GM23338 (cell line): ENCODE results near the gene SERP1. TPM values are rescaled to one million over a fixed set of nuclear protein-coding genes. Genes with fewer than 3 reads are reported as not detected.

Source experiments
- ATAC-seq: fragments of 200-7000 bp; cut with Tn5 transposase; 3 replicates; pipeline ENCODE4 v1.9.1; 2020
- DNase-seq: peaks from one replicate; pipeline ENCODE4 v3.0.0-alpha.2; 2015; ENCODE audit warnings: low spot score
- H2AFZ ChIP-seq: fragments of 200-600 bp; sonication (generic); 2 replicates; pipeline ENCODE4 v1.8.0; 2016; ENCODE audit warnings: antibody characterized with exemption, mild to moderate bottlenecking, moderate library complexity
- H3F3A ChIP-seq: fragments of 200-600 bp; sonication (generic); replicated peaks from 2 replicates; pipeline ENCODE4 v1.8.0; 2017; ENCODE audit warnings: antibody characterized with exemption, mixed run types, low read depth
- H3K27ac ChIP-seq: fragments of 200-600 bp; sonication (generic); 2 replicates; pipeline ENCODE4 v1.6.1; 2016; ENCODE audit warnings: low read depth
- H3K27me3 ChIP-seq: fragments of 200-600 bp; sonication (generic); 2 replicates; pipeline ENCODE4 v1.8.0; 2016; ENCODE audit warnings: mild to moderate bottlenecking, mixed run types, moderate library complexity; ENCODE audit not compliant: insufficient read depth
- H3K36me3 ChIP-seq: fragments of 200-600 bp; sonication (generic); 2 replicates; pipeline ENCODE4 v1.8.0; 2016; ENCODE audit warnings: mild to moderate bottlenecking; ENCODE audit not compliant: insufficient read depth
- H3K4me1 ChIP-seq: fragments of 200-600 bp; sonication (generic); 2 replicates; pipeline ENCODE4 v1.8.0; 2016; ENCODE audit warnings: mild to moderate bottlenecking, moderate library complexity; ENCODE audit not compliant: insufficient read depth
- H3K4me2 ChIP-seq: fragments of 200-600 bp; sonication (generic); 2 replicates; pipeline ENCODE4 v1.7.1; 2017; ENCODE audit warnings: mixed run types
- H3K4me3 ChIP-seq: fragments of 200-600 bp; sonication (generic); 2 replicates; pipeline ENCODE4 v1.6.1; 2016; ENCODE audit warnings: mixed run types
- H3K79me2 ChIP-seq: fragments of 200-600 bp; sonication (generic); replicated peaks from 2 replicates; pipeline ENCODE4 v1.8.0; 2017; ENCODE audit warnings: mild to moderate bottlenecking; ENCODE audit not compliant: insufficient read depth
- H3K9me2 ChIP-seq: fragments of 200-600 bp; sonication (generic); 2 replicates; pipeline ENCODE4 v1.8.0; 2017; ENCODE audit not compliant: insufficient read depth
- H4K20me1 ChIP-seq: fragments of 200-600 bp; sonication (generic); replicated peaks from 2 replicates; pipeline ENCODE4 v1.8.0; 2017; ENCODE audit warnings: mild to moderate bottlenecking; ENCODE audit not compliant: insufficient read depth
- H3K27ac Mint-ChIP-seq: 2 replicates; pipeline ENCODE4 v1.8.0; 2020; ENCODE audit warnings: inconsistent platforms, mild to moderate bottlenecking, moderate library complexity, mixed read lengths
- H3K27me3 Mint-ChIP-seq: 3 replicates; pipeline ENCODE4 v1.8.0; 2022; ENCODE audit warnings: low read depth, mild to moderate bottlenecking, moderate library complexity, mixed read lengths, inconsistent platforms; ENCODE audit not compliant: insufficient read depth, poor library complexity
- H3K36me3 Mint-ChIP-seq: 3 replicates; pipeline ENCODE4 v1.8.0; 2021; ENCODE audit warnings: low read depth, mild to moderate bottlenecking, inconsistent platforms, moderate library complexity, mixed read lengths
- H3K4me1 Mint-ChIP-seq: 3 replicates; pipeline ENCODE4 v1.8.0; 2020; ENCODE audit warnings: mild to moderate bottlenecking, inconsistent platforms, mixed read lengths
- H3K4me3 Mint-ChIP-seq: 3 replicates; pipeline ENCODE4 v1.8.0; 2021; ENCODE audit warnings: moderate library complexity, mild to moderate bottlenecking, inconsistent platforms, mixed read lengths
- H3K9me3 Mint-ChIP-seq: 3 replicates; pipeline ENCODE4 v1.8.0; 2020; ENCODE audit warnings: moderate library complexity, mild to moderate bottlenecking, inconsistent platforms, mixed read lengths
- JUNB ChIP-seq: IDR thresholded peaks from one replicate; pipeline ENCODE4 v1.6.1; 2016; ENCODE audit warnings: antibody characterized with exemption; ENCODE audit not compliant: unreplicated experiment
- ZNF462 ChIP-seq: fragments of 250-450 bp; sonication (Bioruptor Pico); IDR thresholded peaks from 2 replicates; pipeline ENCODE4 v1.5.0; 2020; ENCODE audit warnings: mild to moderate bottlenecking, moderate library complexity
- polyA plus RNA-seq: library from polyadenylated mRNA; unstranded; fragments of >200 nt; fragmentation: Nextera tagmentation; extraction: Ambion mirVana; gene quantifications from 2 replicates; pipeline ENCODE4 v1.2.1, GENCODE V29; 2016
- total RNA-seq: library from RNA; depleted of rRNA; stranded (reverse); fragments of >200 nt; shearing (Covaris generic); gene quantifications from 2 replicates; pipeline ENCODE4 v1.2.3, GENCODE V29; 2014
- TF ChIP-seq, protein P1 (sequence below): IDR thresholded peaks from 2 replicates; pipeline ENCODE4 v1.6.1; 2016; ENCODE audit warnings: antibody characterized with exemption
- TF ChIP-seq, protein P2 (sequence below), 2 experiments: fragments of 200-600 bp in 1 of 2; sonication (generic) in 1 of 2; conservative IDR thresholded peaks; 2 replicates each; pipeline versions ENCODE4 v1.5.1 to v1.6.1; 2016 to 2017; ENCODE audit warnings: antibody characterized with exemption in 2 of 2, low read depth in 2 of 2, mild to moderate bottlenecking in 2 of 2, moderate library complexity in 1 of 2

SERP1 gene
- total and polyA plus RNA-seq, 2 experiments from 2014 or later: 211 to 252 TPM

DNA sequence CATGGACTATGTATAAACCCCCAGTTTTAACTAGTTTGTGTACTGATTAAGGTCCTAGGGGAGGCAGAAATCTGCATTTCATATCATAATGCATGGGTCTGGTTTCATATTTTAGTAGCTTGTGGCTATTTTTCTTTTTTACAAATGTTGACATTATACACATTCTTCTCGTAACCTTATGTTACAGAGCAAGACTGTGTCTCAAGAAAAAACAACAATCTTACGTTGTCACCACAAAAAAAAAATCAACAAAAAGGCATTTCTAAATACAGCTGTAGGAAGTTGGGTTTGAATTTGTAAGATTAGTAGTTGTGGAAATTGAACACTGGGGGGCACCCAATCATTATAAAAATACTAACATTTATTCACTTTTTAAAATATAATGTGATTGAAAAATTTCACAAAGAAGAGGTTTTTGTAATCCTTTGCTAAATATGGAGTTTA is 17.9 kb downstream of the SERP1 start (continued):
- no peak for TF ChIP-seq ZNF462 (CRISPR knock-in tag)
- TF ChIP-seq, protein P1, sequence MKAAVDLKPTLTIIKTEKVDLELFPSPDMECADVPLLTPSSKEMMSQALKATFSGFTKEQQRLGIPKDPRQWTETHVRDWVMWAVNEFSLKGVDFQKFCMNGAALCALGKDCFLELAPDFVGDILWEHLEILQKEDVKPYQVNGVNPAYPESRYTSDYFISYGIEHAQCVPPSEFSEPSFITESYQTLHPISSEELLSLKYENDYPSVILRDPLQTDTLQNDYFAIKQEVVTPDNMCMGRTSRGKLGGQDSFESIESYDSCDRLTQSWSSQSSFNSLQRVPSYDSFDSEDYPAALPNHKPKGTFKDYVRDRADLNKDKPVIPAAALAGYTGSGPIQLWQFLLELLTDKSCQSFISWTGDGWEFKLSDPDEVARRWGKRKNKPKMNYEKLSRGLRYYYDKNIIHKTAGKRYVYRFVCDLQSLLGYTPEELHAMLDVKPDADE: no peak
- TF ChIP-seq, protein P2, sequence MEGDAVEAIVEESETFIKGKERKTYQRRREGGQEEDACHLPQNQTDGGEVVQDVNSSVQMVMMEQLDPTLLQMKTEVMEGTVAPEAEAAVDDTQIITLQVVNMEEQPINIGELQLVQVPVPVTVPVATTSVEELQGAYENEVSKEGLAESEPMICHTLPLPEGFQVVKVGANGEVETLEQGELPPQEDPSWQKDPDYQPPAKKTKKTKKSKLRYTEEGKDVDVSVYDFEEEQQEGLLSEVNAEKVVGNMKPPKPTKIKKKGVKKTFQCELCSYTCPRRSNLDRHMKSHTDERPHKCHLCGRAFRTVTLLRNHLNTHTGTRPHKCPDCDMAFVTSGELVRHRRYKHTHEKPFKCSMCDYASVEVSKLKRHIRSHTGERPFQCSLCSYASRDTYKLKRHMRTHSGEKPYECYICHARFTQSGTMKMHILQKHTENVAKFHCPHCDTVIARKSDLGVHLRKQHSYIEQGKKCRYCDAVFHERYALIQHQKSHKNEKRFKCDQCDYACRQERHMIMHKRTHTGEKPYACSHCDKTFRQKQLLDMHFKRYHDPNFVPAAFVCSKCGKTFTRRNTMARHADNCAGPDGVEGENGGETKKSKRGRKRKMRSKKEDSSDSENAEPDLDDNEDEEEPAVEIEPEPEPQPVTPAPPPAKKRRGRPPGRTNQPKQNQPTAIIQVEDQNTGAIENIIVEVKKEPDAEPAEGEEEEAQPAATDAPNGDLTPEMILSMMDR (conservative IDR thresholded peaks at IDR 0.05; ENCODE audit: low read depth in 2 of 2): peak in 1 of 2 experiments; percentile 59; a peak in 3 of 4 replicates

- H3K79me2 ChIP-seq: no peaks in the 10 kb centered on the region
- peak overlapping the region; percentile 21; the same call in 1 of the 2 replicates for H3K4me3 ChIP-seq
- H3K4me3 Mint-ChIP-seq: no peak overlapping the region; the same call in 1 of the 3 replicates
- peaks cover 21% of the 10 kb centered on the region for H3K4me1 Mint-ChIP-seq
- peaks cover 16% of the 10 kb centered on the region; the same call in 1 of the 2 replicates for H3K4me1 ChIP-seq
- 0 out of 2 replicates have a peak overlapping the region, but pooled peaks have one; percentile 14 for H2AFZ ChIP-seq
- no peak for DNase-seq
- H3K9me3 Mint-ChIP-seq: no peaks in the 10 kb centered on the region
- no peaks in the 10 kb centered on the region for H3F3A ChIP-seq
- no peaks in the 10 kb centered on the region for H4K20me1 ChIP-seq
- H3K36me3 ChIP-seq: no peaks in the 10 kb centered on the region
- peak; percentile 54 for ATAC-seq
- peak overlapping the region; percentile 0; the same call in 1 of the 2 replicates for H3K27ac ChIP-seq
- peak overlapping the region; percentile 26 for H3K27ac Mint-ChIP-seq
- no peaks in the 10 kb centered on the region for H3K27me3 ChIP-seq
- H3K4me2 ChIP-seq: peak overlapping the region; percentile 50
- no peaks in the 10 kb centered on the region for H3K9me2 ChIP-seq
- no peaks in the 10 kb centered on the region for H3K36me3 Mint-ChIP-seq
- peaks cover 4% of the 10 kb centered on the region for H3K27me3 Mint-ChIP-seq
- TF ChIP-seq JUNB (no peak), ZNF462 (CRISPR knock-in tag) (no peak)
Measured at GRCh38 chr3:150527464-150528255, 18.6 kb downstream of the SERP1 start.
